Vagina (tissue), 2 donors: ENCODE measurements around the gene SLC13A3.

Source experiments
- POLR2A ChIP-seq, 2 donors: fragments of 450-650 bp; IDR thresholded peaks; one replicate each; pipeline ENCODE4 v1.6.1; 2017; ENCODE audit warnings: antibody characterized with exemption in 2 of 2, mild to moderate bottlenecking in 2 of 2, moderate library complexity in 2 of 2
- POLR2AphosphoS5 ChIP-seq, 2 donors: sonication (generic); formaldehyde crosslinking; IDR thresholded peaks; one replicate each; pipeline ENCODE4 v1.9.0; 2017; ENCODE audit warnings: antibody characterized with exemption in 2 of 2, mild to moderate bottlenecking in 2 of 2, low read depth in 1 of 2; ENCODE audit not compliant: insufficient read depth in 1 of 2
- TF ChIP-seq, protein P1 (sequence below), 3 experiments: fragments of 450-650 bp in 2 of 3; fragments of 200-600 bp in 1 of 3; sonication (generic) in 1 of 3; IDR thresholded peaks; one replicate each; pipeline ENCODE4 v1.5.1; 2017 to 2019; ENCODE audit warnings: antibody characterized with exemption in 3 of 3, mild to moderate bottlenecking in 2 of 3, moderate library complexity in 2 of 3

DNA sequence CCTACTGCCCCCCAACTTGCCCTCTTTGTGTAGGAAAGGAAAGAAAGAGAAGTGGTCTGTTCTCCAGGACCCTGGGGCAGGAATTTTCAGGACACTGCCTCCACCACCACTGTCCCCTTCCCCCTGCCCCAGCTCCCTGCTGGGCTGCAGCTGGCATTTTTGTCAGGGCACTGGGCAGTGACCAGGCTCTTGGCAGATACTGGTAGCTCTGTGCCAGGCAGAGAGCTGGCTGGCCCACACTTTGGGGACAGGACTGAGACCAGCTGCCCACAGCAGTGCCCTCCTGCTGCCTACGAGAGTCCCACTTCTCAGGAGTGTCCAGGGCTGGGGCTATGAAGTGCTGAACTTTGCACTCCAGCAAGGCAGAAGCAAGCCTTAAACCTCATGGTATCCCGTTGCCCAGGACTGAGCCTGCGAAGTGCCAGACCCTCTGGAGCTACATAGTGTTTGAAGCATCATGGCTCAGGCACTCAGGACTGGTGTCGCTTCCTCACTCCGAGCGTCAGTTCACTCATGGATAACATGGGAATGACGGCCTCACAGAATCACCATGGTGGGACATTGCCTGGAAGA is 19.3 kb downstream of the SLC13A3 start:
- TF ChIP-seq, protein P1, sequence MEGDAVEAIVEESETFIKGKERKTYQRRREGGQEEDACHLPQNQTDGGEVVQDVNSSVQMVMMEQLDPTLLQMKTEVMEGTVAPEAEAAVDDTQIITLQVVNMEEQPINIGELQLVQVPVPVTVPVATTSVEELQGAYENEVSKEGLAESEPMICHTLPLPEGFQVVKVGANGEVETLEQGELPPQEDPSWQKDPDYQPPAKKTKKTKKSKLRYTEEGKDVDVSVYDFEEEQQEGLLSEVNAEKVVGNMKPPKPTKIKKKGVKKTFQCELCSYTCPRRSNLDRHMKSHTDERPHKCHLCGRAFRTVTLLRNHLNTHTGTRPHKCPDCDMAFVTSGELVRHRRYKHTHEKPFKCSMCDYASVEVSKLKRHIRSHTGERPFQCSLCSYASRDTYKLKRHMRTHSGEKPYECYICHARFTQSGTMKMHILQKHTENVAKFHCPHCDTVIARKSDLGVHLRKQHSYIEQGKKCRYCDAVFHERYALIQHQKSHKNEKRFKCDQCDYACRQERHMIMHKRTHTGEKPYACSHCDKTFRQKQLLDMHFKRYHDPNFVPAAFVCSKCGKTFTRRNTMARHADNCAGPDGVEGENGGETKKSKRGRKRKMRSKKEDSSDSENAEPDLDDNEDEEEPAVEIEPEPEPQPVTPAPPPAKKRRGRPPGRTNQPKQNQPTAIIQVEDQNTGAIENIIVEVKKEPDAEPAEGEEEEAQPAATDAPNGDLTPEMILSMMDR (IDR thresholded peaks at IDR 0.05): no peak
- no peak for TF ChIP-seq POLR2AphosphoS5 (IDR thresholded peaks at IDR 0.05; ENCODE audit: insufficient read depth in 1 of 2, low read depth in 1 of 2)
- TF ChIP-seq POLR2A (IDR thresholded peaks at IDR 0.05): no peak
